Anterior cingulate cortex (tissue), 58 donors: ENCODE measurements around the gene KMT2E.
"Not testable (repeated sequence)": the region's sequence is repeated elsewhere in the genome, so short reads cannot be mapped to it uniquely, and the experiment has no call there.

ENCODE experiments used
- DNase-seq, 58 donors: peaks; one replicate each; lab custom pipeline; 2025; lab: John Stamatoyannopoulos, UW

Gene KMT2E

DNA sequence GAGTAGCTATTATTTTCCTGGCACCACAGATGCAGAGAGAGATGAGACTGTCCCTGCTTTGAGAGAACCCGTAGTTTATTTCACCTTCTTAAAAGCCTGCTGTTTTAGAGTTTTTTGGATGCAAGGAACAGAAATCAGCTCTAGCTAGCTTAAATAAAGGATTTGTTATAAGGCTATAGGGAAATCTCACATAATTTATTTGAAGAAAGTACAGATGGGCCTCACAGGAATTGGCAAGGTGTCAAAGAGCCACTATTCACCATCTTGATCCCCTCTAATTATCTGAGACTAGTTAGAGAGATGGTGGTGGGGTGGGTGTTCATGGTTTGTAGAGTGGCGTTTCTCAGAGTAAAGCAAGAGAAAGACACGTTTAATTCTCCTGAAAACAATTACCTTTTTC lies 7.3 kb downstream of the KMT2E start:
- no peak for DNase-seq

DNA sequence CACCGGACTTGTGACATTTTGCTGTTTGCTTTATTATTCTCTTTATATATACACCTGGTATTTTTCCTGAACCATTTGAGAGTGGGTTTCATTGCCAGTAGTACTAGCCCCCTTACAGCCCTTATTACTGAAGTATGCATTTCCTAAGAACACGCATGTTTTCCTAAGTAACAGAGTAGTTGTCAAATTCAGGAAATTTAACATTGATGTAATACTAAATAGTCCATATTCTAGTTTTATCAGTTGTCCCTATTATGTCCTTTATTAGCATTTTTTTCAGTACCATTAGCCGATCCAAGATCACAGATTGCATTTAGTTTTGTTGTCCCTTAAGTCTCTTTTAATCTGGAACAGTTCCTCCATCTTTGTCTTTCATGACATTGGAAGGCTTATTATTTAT lies 8.0 kb downstream of the KMT2E start:
- DNase-seq, result no peak

- no peak for DNase-seq
Observed at GRCh38 chr7:105022458-105022857, 8.5 kb downstream of the KMT2E start.

DNA sequence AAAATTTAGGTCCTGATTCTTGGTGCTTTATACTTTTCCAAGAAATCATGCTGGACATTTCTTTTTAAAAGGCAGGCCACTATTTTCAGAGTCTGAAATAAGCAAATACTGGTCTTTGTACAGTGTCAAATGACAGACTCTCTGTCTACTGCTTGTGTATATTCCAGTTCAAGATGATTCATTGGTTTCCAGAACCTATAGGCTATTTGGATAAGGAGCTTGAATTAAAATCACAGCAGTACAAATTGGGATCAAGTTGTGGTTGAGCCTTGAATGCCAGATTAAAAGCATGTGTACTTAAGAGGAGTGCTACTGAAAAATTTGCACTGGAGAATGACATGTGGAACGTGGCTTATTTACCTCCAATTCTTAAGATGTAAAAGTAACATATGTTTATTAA lies 10.7 kb downstream of the KMT2E start:
- no peak for DNase-seq

DNA sequence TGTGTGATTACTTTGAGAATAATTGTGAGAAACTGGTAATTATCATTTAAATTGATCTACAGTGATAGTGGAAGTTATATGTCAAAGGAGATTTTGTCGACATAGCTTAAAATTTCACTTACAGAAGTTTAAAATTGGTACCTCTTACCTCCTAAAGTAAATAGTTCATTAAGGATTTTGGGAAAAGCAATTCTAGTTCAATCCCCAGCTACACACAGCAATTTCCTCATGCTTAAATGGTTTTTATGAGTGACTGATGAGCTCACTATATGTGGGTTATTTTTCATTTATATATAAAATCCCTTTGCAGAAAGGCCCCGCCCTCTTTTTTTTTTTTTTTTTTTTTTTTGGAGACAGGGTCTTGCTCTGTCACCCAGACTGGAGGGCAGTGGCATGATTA lies 12.7 kb downstream of the KMT2E start:
- no peak for DNase-seq

GRCh38 chr7:105027176-105027853 lies 13.3 kb downstream of the KMT2E start:
- DNase-seq, result no peak

- no peak for DNase-seq
Observed at GRCh38 chr7:105028004-105028403, 14.0 kb downstream of the KMT2E start.

DNA sequence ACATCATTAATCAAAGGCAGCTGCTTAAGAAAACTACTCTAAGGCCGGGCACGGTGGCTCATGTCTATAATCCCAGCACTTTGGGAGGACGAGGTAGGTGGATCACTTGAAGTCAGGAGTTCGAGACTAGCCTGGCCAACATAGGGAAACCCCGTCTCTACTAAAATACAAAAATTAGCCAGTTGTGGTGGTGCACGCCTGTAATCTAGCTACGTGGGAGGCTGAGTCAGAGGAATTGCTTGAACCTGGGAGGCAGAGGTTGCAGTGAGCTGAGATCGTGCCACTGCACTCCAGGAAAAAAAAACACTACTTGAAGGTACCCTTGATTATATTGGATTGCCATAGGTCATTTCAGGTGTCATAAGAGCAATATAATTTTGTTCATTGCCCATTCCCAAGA lies 14.9 kb downstream of the KMT2E start:
- DNase-seq, result not testable (repeated sequence)

DNA sequence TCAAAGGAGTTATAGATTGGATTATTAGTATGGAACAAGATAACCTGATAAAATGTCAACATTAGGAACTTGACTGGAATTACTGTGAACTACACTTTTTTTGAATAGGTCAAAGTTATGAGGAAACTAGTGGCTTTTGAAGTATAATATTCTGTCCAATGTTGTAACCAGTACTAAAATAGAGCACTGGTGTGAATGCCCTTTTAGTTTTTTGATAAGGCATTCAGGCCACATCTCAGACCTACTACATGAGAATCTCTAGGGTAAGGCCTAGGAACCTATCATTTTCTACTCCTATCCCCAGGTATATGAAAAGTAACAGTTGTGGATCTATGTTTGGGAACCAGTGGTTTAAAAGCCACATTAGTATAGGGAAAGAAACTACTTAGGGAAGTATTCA lies 16.4 kb downstream of the KMT2E start:
- no peak for DNase-seq

GRCh38 chr7:105032553-105033214 lies 18.7 kb downstream of the KMT2E start:
- no peak for DNase-seq

GRCh38 chr7:105035349-105035748 lies 21.3 kb downstream of the KMT2E start:
- DNase-seq, result no peak

- DNase-seq, result no peak
Observed at GRCh38 chr7:105036217-105037168, 22.5 kb downstream of the KMT2E start.

DNA sequence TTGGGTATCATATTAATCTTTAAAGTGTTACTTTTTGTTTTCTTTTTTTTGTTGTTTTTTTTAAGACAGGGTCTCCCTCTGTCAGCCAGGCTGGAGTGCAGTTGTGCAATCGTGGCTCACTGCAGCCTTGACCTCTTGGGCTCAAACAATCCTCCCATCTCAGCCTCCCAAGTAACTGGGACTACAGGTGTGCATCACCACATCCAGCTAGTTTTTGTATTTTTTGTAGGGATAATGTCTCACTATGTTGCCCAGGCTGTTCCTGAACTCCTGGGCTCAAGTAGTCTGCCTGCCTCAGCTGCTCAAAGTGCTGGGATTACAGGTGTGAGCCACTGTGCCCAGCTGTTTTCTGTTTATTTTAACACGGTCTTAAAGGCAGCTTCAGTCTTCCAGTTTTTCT lies 23.3 kb downstream of the KMT2E start:
- DNase-seq, result no peak

GRCh38 chr7:105044449-105045070 lies 30.6 kb downstream of the KMT2E start:
- no peak for DNase-seq

- no peak for DNase-seq
Observed at GRCh38 chr7:105046414-105046813, 32.4 kb downstream of the KMT2E start.

DNA sequence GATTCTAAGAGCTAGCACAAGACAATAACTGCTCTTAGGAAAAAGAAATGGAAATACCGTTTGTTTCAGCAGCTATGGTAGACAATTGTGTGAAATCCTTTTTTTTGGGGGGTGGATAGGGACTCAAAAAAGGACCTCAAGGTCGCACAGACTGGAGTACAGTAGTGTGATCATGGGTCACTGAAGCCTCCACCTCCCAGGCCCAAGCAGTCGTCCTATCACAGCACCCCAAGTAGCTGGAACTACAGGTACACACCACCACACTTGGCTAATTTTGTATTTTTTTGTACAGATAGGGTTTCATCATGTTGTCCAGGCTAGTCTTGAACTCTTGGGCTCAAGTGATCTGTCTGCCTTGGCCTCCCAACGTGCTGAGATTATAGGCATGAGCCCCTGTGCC lies 33.9 kb downstream of the KMT2E start:
- DNase-seq, result no peak

DNA sequence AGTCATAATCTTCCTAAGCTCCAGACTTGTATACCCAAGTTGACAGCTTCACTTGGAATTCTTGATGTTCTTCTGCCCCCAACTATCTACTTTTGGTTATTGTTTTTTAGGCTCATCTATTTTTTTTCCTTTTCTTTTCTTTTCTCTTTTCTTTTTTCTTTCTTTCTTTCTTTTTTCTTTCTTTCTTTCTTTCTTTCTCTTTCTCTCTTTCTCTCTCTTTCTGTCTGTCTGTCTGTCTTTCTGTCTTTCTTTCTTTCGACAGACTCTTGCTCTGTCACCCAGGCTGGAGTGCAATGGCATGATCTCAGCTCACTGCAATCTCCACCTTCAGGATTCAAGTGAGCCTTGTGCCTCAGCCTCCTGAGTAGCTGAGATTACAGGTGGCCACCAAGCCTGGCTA lies 36.5 kb downstream of the KMT2E start:
- DNase-seq, result no peak

- not testable (repeated sequence) for DNase-seq
Observed at GRCh38 chr7:105050899-105051298, 36.9 kb downstream of the KMT2E start.

DNA sequence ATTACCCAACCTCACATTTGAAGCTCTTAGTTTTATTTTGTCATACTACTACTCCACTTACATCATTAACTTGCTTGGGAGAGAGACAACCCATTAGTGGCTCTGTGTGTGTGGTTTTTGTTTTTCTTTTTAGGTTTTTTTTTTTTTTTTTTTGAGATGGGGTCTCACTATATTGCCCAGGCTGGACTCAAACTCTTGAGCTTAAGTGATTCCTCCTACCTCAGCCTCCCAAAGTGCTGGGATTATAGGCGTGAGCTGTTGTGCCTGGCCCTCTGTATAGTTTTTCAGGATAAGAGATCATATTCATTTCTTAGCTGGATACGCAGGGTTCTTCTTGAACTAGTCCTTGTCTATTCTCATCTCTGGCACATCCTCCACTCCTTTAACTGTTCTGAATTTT lies 41.1 kb downstream of the KMT2E start:
- no peak for DNase-seq

GRCh38 chr7:105055621-105056020 lies 41.6 kb downstream of the KMT2E start:
- no peak for DNase-seq

GRCh38 chr7:105057472-105057871 lies 43.5 kb downstream of the KMT2E start:
- no peak for DNase-seq
